ENCODE data around the gene ANKRD27. TPM values are rescaled to one million over a fixed set of nuclear protein-coding genes. Genes with fewer than 3 reads are reported as not detected.

Gene ANKRD27
- total RNA-seq, 2 donors from 2014 or later, result 9.6 to 16.2 TPM

DNA sequence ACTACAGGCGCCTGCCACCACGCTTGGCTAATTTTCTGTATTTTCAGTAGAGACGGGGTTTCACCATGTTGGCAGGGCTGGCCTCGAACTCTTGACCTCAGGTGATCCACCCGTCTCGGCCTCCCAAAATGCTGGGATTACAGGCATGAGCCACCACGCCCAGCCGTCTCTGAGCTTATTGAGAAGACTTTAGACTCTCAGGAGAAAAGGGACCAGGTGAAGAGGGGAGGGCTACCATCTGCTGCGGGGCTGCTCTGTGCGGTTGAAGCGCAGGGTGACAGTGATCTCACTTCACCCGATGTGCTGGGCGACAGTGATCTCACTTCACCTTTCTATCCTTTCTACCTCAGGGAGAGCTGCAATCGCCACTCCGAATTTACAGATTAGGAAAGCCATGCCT lies 68.7 kb downstream of the ANKRD27 start:
- WGBS, 2 donors, result 77 to 82% methylated on average over 11 to 15 of the region's 15 CpGs
- DNase-seq, result no peak
- H3K9me3 ChIP-seq, result no peaks in the 10 kb centered on the region
- H3K4me1 ChIP-seq, result no peaks in the 10 kb centered on the region
- ATAC-seq, result no peak
- intact Hi-C loops (cut with DNase I), result no loop called here
- H3K4me3 ChIP-seq, result no peak overlapping the region
- H3K27me3 ChIP-seq, result no peaks in the 10 kb centered on the region
- peaks cover 0 to 18% of the 10 kb centered on the region in 2 donors for H3K36me3 ChIP-seq (replicated peaks in 1 of 2; ENCODE audit: insufficient read depth in 1 of 2, low read depth in 2 of 2)
- no peak for TF ChIP-seq POLR2A (IDR thresholded peaks at IDR 0.05)
- no peak for TF ChIP-seq CTCF (IDR thresholded peaks at IDR 0.05)
- H3K27ac ChIP-seq, result no peak overlapping the region

- WGBS, 2 donors, result 90% methylated on average over 10 to 21 of the region's 21 CpGs
- TF ChIP-seq CTCF (IDR thresholded peaks at IDR 0.05) (no peak), POLR2A (IDR thresholded peaks at IDR 0.05) (no peak)
- no peaks in the 10 kb centered on the region for H3K9me3 ChIP-seq
- intact Hi-C loops (cut with DNase I), result no loop called here
- H3K4me3 ChIP-seq, result no peak overlapping the region
- H3K4me1 ChIP-seq, result no peaks in the 10 kb centered on the region
- H3K27ac ChIP-seq, result no peak overlapping the region
- DNase-seq (no peak), ATAC-seq (no peak)
- H3K36me3 ChIP-seq (replicated peaks in 1 of 2; ENCODE audit: insufficient read depth in 1 of 2, low read depth in 2 of 2), result peaks cover 0 to 18% of the 10 kb centered on the region in 2 donors
- H3K27me3 ChIP-seq, result no peaks in the 10 kb centered on the region
Observed at GRCh38 chr19:32605544-32605943, 69.4 kb downstream of the ANKRD27 start.

GRCh38 chr19:32603961-32604360 lies 71.0 kb downstream of the ANKRD27 start:
- Histone ChIP-seq H3K36me3 (replicated peaks in 1 of 2; ENCODE audit: insufficient read depth in 1 of 2, low read depth in 2 of 2) (peaks cover 0 to 21% of the 10 kb centered on the region in 2 donors), H3K4me3 (no peak overlapping the region), H3K27me3 (no peaks in the 10 kb centered on the region), H3K9me3 (no peaks in the 10 kb centered on the region), H3K4me1 (no peaks in the 10 kb centered on the region), H3K27ac (no peak overlapping the region)
- TF ChIP-seq CTCF (IDR thresholded peaks at IDR 0.05) (no peak), POLR2A (IDR thresholded peaks at IDR 0.05) (no peak)
- intact Hi-C loops (cut with DNase I), result no loop called here
- 93 to 95% methylated on average over 13 to 14 of the region's 14 CpGs for WGBS, 2 donors
- no peak for ATAC-seq
- no peak for DNase-seq

- intact Hi-C loops (cut with DNase I), result no loop called here
- DNase-seq (peak; percentile 21 to 38 (median 26)), ATAC-seq (no peak)
- H3K27ac ChIP-seq, result no peak overlapping the region
- no peak overlapping the region for H3K4me3 ChIP-seq
- WGBS, 2 donors, result 10 to 13% methylated on average over 2 of the region's 2 CpGs
- TF ChIP-seq POLR2A (IDR thresholded peaks at IDR 0.05) (no peak), CTCF (IDR thresholded peaks at IDR 0.05) (peak; percentile 50 to 89 (median 69))
- H3K36me3 ChIP-seq (replicated peaks in 1 of 2; ENCODE audit: insufficient read depth in 1 of 2, low read depth in 2 of 2), result peaks cover 6 to 32% of the 10 kb centered on the region in 2 donors
- H3K27me3 ChIP-seq, result no peaks in the 10 kb centered on the region
- no peaks in the 10 kb centered on the region for H3K9me3 ChIP-seq
- no peaks in the 10 kb centered on the region for H3K4me1 ChIP-seq
Observed at GRCh38 chr19:32599736-32600157, 75.2 kb downstream of the ANKRD27 start.

GRCh38 chr19:32599258-32599657 lies 75.7 kb downstream of the ANKRD27 start:
- Histone ChIP-seq H3K9me3 (no peaks in the 10 kb centered on the region), H3K27ac (no peak overlapping the region), H3K27me3 (no peaks in the 10 kb centered on the region), H3K36me3 (replicated peaks in 1 of 2; ENCODE audit: insufficient read depth in 1 of 2, low read depth in 2 of 2) (peaks cover 6 to 32% of the 10 kb centered on the region in 2 donors), H3K4me3 (no peak overlapping the region), H3K4me1 (no peaks in the 10 kb centered on the region)
- DNase-seq (no peak), ATAC-seq (no peak)
- intact Hi-C loops (cut with DNase I), result no loop called here
- 82 to 83% methylated on average over 6 of the region's 6 CpGs for WGBS, 2 donors
- no peak for TF ChIP-seq CTCF (IDR thresholded peaks at IDR 0.05)
- no peak for TF ChIP-seq POLR2A (IDR thresholded peaks at IDR 0.05)
